NCI-H1436 treated with DMSO at 0.1 percent for 48 hours (cell line): ENCODE measurements around the gene MICU2.

Source experiments
- DNase-seq: peaks from one replicate; lab custom pipeline; 2025; lab: John Stamatoyannopoulos, UW

Gene MICU2

GRCh38 chr13:21544515-21544914 is 59.5 kb downstream of the MICU2 start:
- no peak for DNase-seq

- DNase-seq, result no peak
Observed at GRCh38 chr13:21542563-21542962, 61.4 kb downstream of the MICU2 start.

- DNase-seq, result no peak
Observed at GRCh38 chr13:21541980-21542379, 62.0 kb downstream of the MICU2 start.

GRCh38 chr13:21541271-21541670 is 62.7 kb downstream of the MICU2 start:
- no peak for DNase-seq

GRCh38 chr13:21539687-21540086 is 64.3 kb downstream of the MICU2 start:
- DNase-seq, result no peak

- DNase-seq, result no peak
Observed at GRCh38 chr13:21538753-21539152, 65.2 kb downstream of the MICU2 start.

- no peak for DNase-seq
Observed at GRCh38 chr13:21538280-21538679, 65.7 kb downstream of the MICU2 start.

- no peak for DNase-seq
Observed at GRCh38 chr13:21537105-21537504, 66.9 kb downstream of the MICU2 start.

- no peak for DNase-seq
Observed at GRCh38 chr13:21534760-21535159, 69.2 kb downstream of the MICU2 start.

GRCh38 chr13:21531455-21531854 is 72.5 kb downstream of the MICU2 start:
- no peak for DNase-seq

GRCh38 chr13:21530656-21531055 is 73.3 kb downstream of the MICU2 start:
- no peak for DNase-seq

GRCh38 chr13:21529146-21529893 is 74.7 kb downstream of the MICU2 start:
- no peak for DNase-seq

GRCh38 chr13:21528616-21529015 is 75.4 kb downstream of the MICU2 start:
- no peak for DNase-seq

- DNase-seq, result no peak
Observed at GRCh38 chr13:21526707-21527540, 77.0 kb downstream of the MICU2 start.

- no peak for DNase-seq
Observed at GRCh38 chr13:21522847-21523246, 81.1 kb downstream of the MICU2 start.

GRCh38 chr13:21522130-21522529 is 81.8 kb downstream of the MICU2 start:
- DNase-seq, result no peak

GRCh38 chr13:21518617-21519144 is 85.3 kb downstream of the MICU2 start:
- DNase-seq, result no peak

GRCh38 chr13:21517576-21517975 is 86.4 kb downstream of the MICU2 start:
- no peak for DNase-seq

- DNase-seq, result no peak
Observed at GRCh38 chr13:21516805-21517204, 87.2 kb downstream of the MICU2 start.

GRCh38 chr13:21511849-21512248 is 92.1 kb downstream of the MICU2 start:
- DNase-seq, result no peak

- DNase-seq, result no peak
Observed at GRCh38 chr13:21504379-21504778, 99.6 kb downstream of the MICU2 start.

GRCh38 chr13:21501686-21502085 is 102.3 kb downstream of the MICU2 start:
- DNase-seq, result no peak

- no peak for DNase-seq
Observed at GRCh38 chr13:21486322-21486721, 117.6 kb downstream of the MICU2 start.
